SH-SY5Y (cell line): Measurements from ENCODE around the gene LRRC3B.

Source experiments
- GATA2 ChIP-seq: IDR thresholded peaks from 2 replicates; pipeline ENCODE4 v1.6.1; 2011; ENCODE audit warnings: mild to moderate bottlenecking, low read depth, low read length
- GATA3 ChIP-seq: IDR thresholded peaks from 2 replicates; pipeline ENCODE4 v1.6.1; 2011; ENCODE audit warnings: low read depth, mild to moderate bottlenecking, low read length, moderate library complexity

LRRC3B gene

DNA sequence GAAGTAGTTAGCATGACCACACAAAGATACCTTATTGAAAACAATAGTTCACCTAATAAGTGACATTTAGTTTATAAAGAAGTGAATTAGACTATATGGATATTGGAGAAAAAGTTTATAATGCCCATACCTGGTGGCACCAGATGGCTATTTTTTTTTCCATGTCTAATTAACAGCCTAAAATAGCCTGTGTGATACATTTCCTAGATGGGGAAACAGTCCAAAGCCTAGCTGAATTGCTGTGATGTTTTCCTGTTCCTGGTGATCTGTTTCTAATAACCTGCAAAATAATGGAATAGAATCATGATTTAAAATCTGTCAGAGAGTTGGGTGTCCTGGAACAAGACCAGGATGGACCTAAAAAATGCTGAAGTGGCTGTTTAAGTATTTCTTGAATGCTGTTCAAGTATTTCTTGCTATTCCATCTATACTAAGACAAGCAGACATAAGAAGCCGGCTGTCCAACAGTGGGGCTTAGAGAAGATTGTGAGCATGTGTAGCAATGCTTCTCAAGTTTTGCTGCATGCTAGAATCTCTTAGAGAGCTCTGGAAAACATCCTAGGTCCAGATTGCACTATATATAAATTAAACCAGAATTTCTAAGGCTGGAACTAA lies 31.3 kb downstream of the LRRC3B start:
- TF ChIP-seq GATA2 (no peak), GATA3 (no peak)

DNA sequence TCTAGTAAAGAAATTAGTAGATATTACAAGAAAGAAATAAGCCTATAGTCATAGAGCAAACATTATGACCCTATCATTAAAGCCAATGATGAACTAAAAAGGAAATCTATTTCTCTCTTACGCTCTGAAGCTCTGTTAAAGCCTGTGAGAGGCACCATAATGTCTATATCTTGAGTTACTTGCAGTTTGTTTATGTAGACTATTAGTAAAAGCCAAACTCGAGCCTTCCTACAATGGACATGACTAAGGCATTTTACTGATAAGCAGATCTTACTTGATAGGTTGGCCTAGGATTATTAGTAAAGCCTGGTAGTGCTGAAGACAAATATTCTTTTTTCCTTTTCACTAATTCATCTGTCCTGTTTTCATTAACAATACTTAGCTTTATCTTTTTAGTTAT lies 32.7 kb downstream of the LRRC3B start:
- TF ChIP-seq GATA2 = no peak
- TF ChIP-seq GATA3 = no peak

DNA sequence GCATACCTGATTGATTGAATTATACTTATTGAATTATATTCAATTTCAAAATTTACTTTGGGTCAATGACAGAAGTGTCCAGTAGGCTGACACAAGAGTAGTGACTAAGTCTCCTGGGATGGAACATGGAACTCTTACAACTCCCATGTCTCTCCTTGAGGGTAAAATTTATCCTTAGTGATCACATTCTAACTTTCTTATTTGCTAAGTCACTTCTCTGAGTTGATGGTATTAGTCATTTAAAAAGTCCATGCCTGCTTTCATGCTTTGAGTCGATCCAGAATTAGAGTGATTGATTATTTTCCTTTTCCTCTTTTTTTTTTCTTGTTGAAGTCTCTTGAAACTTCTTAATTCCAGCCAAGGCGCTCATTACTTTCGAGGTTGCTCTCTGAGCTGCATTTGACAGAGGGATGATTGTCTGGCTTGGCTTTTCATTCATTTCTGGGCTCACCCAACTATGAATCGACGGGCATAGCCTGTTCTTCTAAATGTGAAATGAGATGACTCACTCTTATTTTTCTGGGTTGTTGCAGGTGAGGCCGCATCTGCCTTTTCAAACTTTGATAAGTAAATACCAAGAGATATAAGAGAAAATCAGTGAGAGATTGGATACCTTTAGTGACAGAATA lies 34.9 kb downstream of the LRRC3B start:
- TF ChIP-seq GATA3 = no peak
- TF ChIP-seq GATA2 = no peak

DNA sequence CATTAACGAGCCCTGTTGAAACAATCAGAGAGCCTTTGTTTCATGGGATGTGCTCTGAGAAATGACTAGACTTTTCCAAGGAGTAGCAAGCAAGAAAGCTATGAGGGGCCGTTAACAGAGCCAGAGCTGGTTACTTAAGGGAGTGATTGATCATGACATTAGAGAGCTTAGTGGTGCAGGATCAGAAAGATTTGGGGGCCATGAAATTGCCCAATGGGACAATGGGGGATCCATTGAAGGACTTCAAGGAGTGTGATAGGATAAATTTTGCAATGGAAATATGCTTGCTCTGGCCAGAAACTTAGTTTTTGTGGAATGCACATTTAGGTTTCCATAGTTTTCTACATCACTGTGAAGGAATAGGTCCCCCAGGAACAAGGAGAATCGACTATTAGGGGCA lies 45.6 kb downstream of the LRRC3B start:
- TF ChIP-seq GATA2 = no peak
- TF ChIP-seq GATA3 = no peak

DNA sequence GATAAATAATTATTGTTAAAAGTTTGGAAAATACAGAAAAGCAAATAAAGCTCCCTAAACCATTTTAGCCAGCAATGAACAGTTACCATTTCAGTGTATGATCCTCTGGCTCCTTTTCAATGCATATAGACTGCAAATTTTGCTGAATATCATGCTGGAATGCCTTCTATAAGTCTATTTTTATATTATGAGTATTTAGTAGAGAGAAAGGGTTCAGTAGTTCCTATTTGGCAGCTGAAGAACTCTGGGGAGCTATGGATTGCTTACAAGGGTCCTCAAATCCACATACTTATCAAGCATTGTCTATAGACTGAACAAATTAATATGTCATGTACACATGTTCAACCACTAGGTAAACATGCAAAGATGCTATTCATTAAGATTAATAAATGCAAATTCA lies 46.1 kb downstream of the LRRC3B start:
- TF ChIP-seq GATA2 (no peak), GATA3 (no peak)

DNA sequence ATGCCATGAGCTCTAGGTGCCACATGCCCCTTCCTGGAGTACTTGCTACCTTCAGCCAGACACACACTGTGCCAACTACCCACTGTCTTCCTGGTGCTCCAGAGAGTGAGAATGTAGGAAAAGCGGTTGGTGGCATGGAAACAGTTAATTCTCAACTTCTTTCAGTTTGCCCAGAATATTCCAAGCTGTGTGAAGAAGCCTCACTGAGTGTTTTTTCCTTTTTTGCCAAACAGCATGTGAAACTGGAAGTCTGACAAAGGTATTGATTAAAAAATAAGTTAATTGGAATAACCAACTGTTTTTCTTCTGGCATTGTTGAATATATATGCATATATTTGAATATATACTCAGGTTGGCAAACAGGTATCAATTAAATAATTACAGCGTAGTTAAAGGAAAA lies 52.8 kb downstream of the LRRC3B start:
- TF ChIP-seq GATA2 = no peak
- no peak for TF ChIP-seq GATA3

DNA sequence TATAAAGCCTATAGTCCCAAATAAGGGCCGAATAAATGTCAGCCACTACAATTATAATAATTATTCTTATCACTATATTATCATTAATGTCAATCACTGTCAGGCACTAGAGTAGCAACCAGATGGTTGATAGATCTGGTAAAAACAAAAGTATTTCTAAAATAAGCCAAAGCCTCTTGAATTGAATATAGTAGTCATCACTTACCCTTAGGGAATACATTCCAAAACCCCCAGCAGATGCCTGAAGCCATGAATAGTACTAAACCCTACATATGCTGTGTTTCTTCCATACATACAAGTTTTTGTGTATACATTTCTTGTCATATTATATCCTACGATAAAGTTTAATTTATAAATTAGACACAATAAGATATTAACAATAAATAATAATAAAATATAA lies 59.1 kb downstream of the LRRC3B start:
- TF ChIP-seq GATA2 = no peak
- no peak for TF ChIP-seq GATA3

DNA sequence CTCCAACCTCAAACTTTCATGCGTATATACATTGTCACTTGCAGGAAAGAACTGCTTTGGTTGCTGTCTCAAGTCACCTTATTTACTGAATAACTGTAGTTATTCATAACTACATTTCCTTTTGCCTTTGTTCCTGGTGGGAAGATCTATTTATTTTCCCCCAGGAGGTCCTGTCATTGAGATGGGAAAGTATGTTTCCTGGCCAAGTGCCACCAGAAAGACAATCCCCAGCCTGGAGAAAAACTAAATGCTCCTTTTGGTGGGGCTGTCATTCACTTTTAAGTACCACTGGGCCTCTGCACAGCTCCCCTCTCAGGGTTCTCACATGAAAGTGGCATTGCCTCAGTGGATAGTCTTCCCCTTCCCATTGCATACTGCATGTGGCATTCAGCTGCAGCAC lies 59.8 kb downstream of the LRRC3B start:
- TF ChIP-seq GATA3 (no peak), GATA2 (no peak)

DNA sequence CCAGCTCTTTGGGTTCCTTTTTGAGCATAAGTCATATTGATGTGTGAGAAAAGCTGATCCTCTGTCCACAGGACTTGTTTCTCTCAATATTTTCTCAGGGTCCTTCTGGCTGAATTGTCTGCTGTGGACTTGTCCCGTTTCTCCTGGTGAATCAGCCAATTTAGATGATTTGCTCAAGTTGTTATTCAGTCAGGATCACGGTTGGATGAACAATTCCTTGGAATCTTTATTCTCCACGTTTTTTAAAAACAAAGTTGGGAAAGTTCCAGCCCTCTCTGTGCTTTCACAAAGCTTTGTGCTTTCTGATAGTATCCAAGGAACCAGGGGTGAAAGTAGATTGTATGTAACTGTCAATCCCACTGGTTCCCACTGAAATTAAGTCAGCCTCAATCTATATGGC lies 61.3 kb downstream of the LRRC3B start:
- TF ChIP-seq GATA3 = no peak
- no peak for TF ChIP-seq GATA2

DNA sequence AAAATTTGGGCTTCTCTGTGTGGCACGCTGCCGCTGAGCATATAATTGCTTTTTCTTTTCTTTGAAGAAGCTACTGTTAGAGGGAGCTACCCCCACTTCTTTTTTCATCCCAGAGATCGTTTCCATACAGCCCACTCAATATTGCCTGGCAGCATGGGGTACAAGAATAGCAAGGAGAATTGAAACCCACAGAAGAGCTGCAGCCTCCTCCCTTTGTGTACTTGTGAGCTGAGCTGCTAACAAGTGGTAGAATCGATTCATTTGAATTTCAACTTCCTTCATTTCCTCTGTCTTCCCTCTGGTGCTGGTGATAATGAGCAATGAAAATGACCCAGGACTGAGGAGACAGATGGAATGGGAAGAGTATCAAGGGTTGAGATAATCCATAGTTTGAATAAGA lies 64.9 kb downstream of the LRRC3B start:
- no peak for TF ChIP-seq GATA3
- TF ChIP-seq GATA2 = no peak

DNA sequence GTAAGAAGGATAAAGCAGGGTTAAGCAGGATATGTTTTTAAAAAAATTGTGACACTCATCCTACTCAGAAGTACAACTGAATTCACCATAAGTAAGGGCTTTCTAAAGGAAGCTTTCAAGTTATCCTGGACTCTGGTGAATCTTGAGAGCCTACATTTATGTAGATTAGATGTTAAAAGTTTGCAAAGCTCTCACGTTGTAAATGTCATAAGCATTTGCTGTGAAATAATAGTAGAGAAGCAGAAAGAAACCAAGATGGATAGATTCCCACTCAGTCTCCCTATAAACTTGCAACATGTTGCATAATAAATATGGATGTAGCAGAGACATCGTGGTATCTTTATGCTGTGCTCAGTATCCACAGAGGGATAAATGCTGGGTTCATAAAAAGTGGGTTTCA lies 77.0 kb downstream of the LRRC3B start:
- TF ChIP-seq GATA3 (no peak), GATA2 (no peak)

DNA sequence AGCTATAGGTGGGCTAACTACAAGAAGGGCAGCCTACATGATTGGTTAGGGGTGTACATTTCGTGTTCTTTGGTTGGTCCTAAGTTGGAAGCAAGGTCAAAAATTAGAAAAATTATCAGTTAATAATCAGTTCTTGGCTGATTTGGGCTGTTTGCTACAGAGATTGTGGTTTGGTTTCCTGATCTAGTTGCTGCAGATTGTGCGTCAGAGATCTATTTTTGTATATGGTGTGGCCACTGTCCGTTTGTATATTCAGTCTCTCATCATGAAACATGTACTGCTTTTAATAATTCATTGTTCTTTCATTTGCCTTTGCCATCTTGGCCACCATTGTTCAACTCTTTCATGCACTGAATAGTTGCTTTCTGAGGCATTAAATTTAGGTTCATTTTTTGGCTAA lies 80.9 kb downstream of the LRRC3B start:
- TF ChIP-seq GATA3 = no peak
- TF ChIP-seq GATA2 = no peak

DNA sequence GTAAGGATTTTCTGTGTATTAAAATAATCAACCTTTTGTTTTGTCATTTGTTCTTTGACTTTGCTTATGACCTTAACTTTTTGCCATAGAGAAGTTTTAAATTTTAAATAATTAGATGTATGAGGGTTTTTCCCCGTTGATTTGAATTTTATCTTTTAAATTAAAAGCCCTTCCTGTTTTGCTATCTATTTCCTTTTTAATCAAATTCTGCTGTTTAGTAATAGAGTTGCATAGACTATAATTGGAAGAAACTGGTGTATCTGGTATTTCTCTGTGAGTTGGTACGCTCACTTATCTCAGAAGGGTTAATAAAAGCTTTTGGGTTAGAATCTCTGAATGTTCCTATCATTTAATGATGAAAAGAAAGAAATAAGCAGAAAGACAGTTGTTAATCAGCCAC lies 82.2 kb downstream of the LRRC3B start:
- no peak for TF ChIP-seq GATA2
- TF ChIP-seq GATA3 = no peak

DNA sequence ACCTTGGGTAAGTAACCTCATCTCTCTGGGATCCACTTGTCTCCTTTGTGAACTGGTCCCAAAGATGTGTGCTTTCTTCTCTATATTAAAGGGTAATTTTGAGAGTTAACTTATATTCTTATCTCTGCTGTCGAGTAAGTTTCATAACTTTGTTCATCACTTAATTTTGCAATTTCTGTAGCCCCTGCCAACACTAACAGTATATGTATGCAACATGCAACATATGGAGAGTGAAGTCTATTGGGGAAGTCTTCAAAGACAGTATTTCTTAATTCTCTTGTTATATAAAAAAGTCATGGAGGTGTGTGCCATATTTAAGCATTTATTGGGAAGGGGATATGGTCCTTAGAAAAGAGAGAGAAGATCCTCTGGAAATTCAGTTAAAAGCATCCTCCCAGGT lies 85.9 kb downstream of the LRRC3B start:
- TF ChIP-seq GATA2 = no peak
- no peak for TF ChIP-seq GATA3

DNA sequence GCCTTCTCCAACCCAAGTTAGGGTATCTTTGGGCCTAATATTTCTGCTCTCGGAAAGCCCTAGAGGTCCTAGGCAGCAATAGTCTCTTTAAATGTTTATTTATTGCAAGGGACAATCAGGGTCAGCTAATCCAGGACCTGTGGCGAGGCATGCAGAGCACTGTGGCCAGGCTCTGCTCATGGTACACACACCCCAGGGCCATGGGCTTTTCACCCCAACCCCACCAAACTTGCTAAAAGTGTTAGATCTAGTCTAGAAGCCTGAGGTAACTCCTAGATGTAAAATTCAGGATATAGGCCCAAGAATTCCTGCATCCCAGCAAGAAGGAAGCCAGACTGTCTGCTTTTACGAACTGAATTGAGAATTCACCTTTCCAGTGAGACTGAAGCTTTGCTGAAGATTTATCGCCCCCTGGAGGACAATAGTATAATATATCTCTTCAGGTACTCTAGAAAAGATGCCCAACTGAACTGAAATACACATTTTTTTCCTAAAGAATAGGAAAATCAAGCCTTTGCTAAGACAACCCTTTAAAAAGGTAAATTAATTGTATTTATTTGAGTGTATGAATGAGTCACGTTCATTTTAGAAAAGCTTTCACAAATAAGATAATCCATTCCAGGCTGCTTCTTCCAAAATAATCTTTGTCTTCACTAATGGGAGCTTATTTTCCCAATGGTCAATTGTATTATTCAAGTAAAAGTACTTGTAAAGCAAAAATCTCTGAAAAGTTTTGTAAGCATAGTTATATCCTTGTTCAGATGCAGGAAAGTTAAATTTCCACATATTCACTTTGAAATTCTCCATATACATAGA lies 89.8 kb downstream of the LRRC3B start:
- TF ChIP-seq GATA2 (no peak), GATA3 (no peak)

DNA sequence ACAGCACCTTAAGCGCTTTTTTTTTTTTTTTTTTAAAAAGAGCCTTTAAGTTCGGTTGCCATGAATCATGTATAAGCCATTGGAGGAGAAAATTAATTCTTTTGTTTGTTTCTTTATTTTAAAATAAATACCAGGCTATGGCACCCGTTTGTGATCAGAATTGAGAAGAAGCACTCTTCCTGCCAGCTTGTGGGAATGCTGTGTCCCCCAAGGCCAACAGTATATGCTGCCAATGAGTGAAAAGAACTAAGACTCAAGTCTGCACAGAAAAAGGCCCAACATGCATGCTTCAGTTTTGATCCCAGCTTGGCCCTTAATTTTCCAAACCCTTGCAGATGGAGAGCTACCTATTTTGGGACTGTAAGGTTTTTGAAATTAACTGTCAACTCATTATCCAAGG lies 90.5 kb downstream of the LRRC3B start:
- TF ChIP-seq GATA3 (no peak), GATA2 (no peak)
